ENCODE data around the gene ACOXL. TPM values are rescaled to one million over a fixed set of nuclear protein-coding genes. Genes with fewer than 3 reads are reported as not detected.

The ACOXL gene
- total and polyA plus RNA-seq, 4 donors = 4.4 to 32.8 (median 12.2) TPM

GRCh38 chr2:111039628-111040383, 307.4 kb downstream of the ACOXL start:
- no peaks in the 10 kb centered on the region for H3K27me3 ChIP-seq (ENCODE audit: control insufficient read depth in 3 of 3, insufficient read depth in 3 of 3, low read length in 2 of 3)
- H3K4me3 ChIP-seq = no peak overlapping the region
- H3K4me1 ChIP-seq (ENCODE audit: control insufficient read depth in 5 of 5, insufficient read depth in 5 of 5, low read length in 5 of 5) = no peaks in the 10 kb centered on the region
- DNase-seq (no peak), ATAC-seq (ENCODE audit: insufficient read depth, low FRiP score) (no peak)
- TF ChIP-seq, protein P1, sequence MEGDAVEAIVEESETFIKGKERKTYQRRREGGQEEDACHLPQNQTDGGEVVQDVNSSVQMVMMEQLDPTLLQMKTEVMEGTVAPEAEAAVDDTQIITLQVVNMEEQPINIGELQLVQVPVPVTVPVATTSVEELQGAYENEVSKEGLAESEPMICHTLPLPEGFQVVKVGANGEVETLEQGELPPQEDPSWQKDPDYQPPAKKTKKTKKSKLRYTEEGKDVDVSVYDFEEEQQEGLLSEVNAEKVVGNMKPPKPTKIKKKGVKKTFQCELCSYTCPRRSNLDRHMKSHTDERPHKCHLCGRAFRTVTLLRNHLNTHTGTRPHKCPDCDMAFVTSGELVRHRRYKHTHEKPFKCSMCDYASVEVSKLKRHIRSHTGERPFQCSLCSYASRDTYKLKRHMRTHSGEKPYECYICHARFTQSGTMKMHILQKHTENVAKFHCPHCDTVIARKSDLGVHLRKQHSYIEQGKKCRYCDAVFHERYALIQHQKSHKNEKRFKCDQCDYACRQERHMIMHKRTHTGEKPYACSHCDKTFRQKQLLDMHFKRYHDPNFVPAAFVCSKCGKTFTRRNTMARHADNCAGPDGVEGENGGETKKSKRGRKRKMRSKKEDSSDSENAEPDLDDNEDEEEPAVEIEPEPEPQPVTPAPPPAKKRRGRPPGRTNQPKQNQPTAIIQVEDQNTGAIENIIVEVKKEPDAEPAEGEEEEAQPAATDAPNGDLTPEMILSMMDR (IDR thresholded peaks at IDR 0.05; ENCODE audit: control extremely low read depth, extremely low read depth) = no peak
- WGBS, 2 donors = 82 to 88% methylated on average over 5 of the region's 5 CpGs
- H3K36me3 ChIP-seq (ENCODE audit: control insufficient read depth in 4 of 4, insufficient read depth in 4 of 4, low read length in 4 of 4) = no peaks in the 10 kb centered on the region
- H3K27ac ChIP-seq (ENCODE audit: low read depth in 1 of 2, low read length in 1 of 2) = no peak overlapping the region
- H3K9ac ChIP-seq (ENCODE audit: insufficient read depth in 1 of 2, low read length in 2 of 2) = no peak overlapping the region
- peaks cover 0 to 2% (median 0%) of the 10 kb centered on the region in 4 donors for H3K9me3 ChIP-seq (ENCODE audit: control insufficient read depth in 4 of 4, insufficient read depth in 3 of 4, low read length in 3 of 4)

- DNase-seq = no peak
- WGBS, 2 donors = 89 to 91% methylated on average over 12 of the region's 12 CpGs
- Histone ChIP-seq H3K4me1 (ENCODE audit: control insufficient read depth in 5 of 5, insufficient read depth in 5 of 5, low read length in 5 of 5) (no peaks in the 10 kb centered on the region), H3K9me3 (ENCODE audit: control insufficient read depth in 4 of 4, insufficient read depth in 3 of 4, low read length in 3 of 4) (peaks cover 0 to 2% (median 0%) of the 10 kb centered on the region in 4 donors), H3K4me3 (no peak overlapping the region), H3K9ac (ENCODE audit: insufficient read depth in 1 of 2, low read length in 2 of 2) (no peak overlapping the region), H3K36me3 (ENCODE audit: control insufficient read depth in 4 of 4, insufficient read depth in 4 of 4, low read length in 4 of 4) (no peaks in the 10 kb centered on the region), H3K27ac (ENCODE audit: low read depth in 1 of 2, low read length in 1 of 2) (no peak overlapping the region), H3K27me3 (ENCODE audit: control insufficient read depth in 3 of 3, insufficient read depth in 3 of 3, low read length in 2 of 3) (no peaks in the 10 kb centered on the region)
- TF ChIP-seq, protein P1 (IDR thresholded peaks at IDR 0.05; ENCODE audit: control extremely low read depth, extremely low read depth) = no peak
- ATAC-seq (ENCODE audit: insufficient read depth, low FRiP score) = no peak
Observed at GRCh38 chr2:111041398-111042202, 309.2 kb downstream of the ACOXL start.

GRCh38 chr2:111042261-111042660, 309.9 kb downstream of the ACOXL start:
- Histone ChIP-seq H3K4me1 (ENCODE audit: control insufficient read depth in 5 of 5, insufficient read depth in 5 of 5, low read length in 5 of 5) (no peaks in the 10 kb centered on the region), H3K27me3 (ENCODE audit: control insufficient read depth in 3 of 3, insufficient read depth in 3 of 3, low read length in 2 of 3) (no peaks in the 10 kb centered on the region), H3K9ac (ENCODE audit: insufficient read depth in 1 of 2, low read length in 2 of 2) (no peak overlapping the region), H3K27ac (ENCODE audit: low read depth in 1 of 2, low read length in 1 of 2) (no peak overlapping the region), H3K36me3 (ENCODE audit: control insufficient read depth in 4 of 4, insufficient read depth in 4 of 4, low read length in 4 of 4) (no peaks in the 10 kb centered on the region), H3K4me3 (no peak overlapping the region), H3K9me3 (ENCODE audit: control insufficient read depth in 4 of 4, insufficient read depth in 3 of 4, low read length in 3 of 4) (peaks cover 0 to 2% (median 0%) of the 10 kb centered on the region in 4 donors)
- ATAC-seq (ENCODE audit: insufficient read depth, low FRiP score) (no peak), DNase-seq (no peak)
- TF ChIP-seq, protein P1 (IDR thresholded peaks at IDR 0.05; ENCODE audit: control extremely low read depth, extremely low read depth) = no peak
- WGBS, 2 donors = 86 to 90% methylated on average over 6 of the region's 6 CpGs

Data from lung (tissue), 12 donors.